Measurements from ENCODE around the gene PRKRA.

PRKRA gene

DNA sequence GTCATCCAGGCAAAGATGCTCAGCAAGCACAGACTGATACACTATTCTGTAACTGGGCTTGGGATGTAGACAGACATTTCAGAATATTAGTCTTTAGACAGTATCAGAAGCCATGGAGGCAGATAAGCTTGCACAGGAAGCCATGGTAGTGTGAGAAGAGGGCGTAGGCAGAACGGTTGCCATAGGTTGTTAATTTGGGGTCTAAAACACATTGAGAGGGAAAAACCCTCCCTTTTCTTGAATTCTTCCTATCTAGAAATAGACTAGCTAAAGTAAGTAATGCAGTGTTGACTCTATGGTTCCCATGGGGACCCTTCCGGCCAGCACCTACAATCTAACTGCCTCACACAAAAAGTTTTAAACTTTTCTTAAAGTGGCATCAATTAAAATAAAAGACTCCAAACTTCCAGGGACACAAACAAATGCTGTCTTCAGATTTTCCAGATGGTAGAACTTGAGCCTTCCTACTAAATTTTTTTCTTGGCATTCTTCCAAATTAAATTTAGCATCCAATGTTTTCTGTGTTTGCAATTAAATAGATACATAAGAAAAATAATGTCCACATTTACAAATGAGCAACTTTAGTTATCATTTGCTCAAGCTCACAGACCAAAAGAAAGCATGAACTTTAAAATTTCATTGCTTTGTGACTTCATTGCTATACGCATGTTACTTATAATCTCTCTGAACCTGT lies 1.9 kb downstream of the PRKRA start:
- TF ChIP-seq, protein P1, sequence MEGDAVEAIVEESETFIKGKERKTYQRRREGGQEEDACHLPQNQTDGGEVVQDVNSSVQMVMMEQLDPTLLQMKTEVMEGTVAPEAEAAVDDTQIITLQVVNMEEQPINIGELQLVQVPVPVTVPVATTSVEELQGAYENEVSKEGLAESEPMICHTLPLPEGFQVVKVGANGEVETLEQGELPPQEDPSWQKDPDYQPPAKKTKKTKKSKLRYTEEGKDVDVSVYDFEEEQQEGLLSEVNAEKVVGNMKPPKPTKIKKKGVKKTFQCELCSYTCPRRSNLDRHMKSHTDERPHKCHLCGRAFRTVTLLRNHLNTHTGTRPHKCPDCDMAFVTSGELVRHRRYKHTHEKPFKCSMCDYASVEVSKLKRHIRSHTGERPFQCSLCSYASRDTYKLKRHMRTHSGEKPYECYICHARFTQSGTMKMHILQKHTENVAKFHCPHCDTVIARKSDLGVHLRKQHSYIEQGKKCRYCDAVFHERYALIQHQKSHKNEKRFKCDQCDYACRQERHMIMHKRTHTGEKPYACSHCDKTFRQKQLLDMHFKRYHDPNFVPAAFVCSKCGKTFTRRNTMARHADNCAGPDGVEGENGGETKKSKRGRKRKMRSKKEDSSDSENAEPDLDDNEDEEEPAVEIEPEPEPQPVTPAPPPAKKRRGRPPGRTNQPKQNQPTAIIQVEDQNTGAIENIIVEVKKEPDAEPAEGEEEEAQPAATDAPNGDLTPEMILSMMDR (IDR thresholded peaks at IDR 0.05; ENCODE audit: borderline replicate concordance, insufficient read depth, low read depth, low read length) = no peak
- H3K4me3 ChIP-seq (ENCODE audit: low read depth, low read length) = peak overlapping the region; percentile 93

DNA sequence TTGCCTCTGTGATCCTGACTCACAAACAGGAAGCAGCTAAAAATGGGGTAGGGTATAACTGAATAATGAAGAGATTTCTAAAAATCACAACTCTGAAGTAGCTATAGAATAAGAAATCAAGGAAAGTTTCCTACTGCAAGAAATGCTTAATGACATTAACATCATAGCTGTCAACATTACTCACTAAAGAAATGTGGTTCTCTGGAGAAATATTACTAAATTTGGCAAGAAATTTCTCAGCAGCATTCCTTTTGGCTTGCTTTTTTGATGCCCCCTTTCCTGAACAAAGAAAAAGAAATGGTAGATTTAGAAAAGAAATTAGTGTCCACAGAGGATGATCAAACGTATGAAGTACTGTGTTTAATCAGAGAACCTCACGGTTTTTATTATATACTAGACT lies 9.5 kb downstream of the PRKRA start:
- TF ChIP-seq, protein P1 (IDR thresholded peaks at IDR 0.05; ENCODE audit: borderline replicate concordance, insufficient read depth, low read depth, low read length) = no peak
- no peak overlapping the region for H3K4me3 ChIP-seq (ENCODE audit: low read depth, low read length)

DNA sequence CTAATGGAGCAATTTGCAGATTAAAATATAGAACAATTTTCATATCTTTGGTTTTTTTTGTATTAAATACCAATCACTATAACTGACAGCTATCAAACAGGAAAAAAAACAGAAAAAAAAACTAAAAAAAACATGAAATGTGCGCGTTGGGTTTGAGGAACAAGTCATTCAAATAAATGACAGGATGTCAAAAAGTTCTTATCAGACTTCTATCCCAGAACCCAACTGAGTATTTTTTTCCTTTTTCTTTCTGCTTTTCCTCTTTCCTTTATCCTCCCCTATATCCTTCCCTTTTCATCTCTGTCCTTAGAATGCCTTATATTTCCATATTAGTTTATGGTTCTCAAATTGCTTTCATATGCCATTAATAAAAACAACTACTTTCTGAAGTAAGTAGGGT lies 14.3 kb downstream of the PRKRA start:
- no peak overlapping the region for H3K4me3 ChIP-seq (ENCODE audit: low read depth, low read length)
- TF ChIP-seq, protein P1 (IDR thresholded peaks at IDR 0.05; ENCODE audit: borderline replicate concordance, insufficient read depth, low read depth, low read length) = no peak

DNA sequence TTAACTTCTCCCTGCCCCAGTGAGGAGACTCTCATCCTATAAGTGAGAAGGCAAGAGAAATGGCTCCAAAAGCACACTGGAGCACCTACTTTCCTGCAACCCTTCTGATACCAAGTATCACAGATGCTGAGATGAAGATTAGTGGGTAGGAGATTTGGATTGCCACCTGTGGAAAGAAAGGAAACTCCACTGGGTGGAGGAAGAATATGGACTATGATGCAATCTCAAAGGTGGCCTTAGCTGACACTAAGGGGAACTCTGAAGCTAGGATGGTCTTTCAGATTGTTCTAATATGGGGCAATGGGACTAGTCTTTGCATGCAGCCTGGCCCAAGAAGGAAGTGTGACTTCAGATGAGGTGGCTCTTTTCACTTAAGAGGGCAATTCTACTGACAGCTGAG lies 21.6 kb downstream of the PRKRA start:
- no peak overlapping the region for H3K4me3 ChIP-seq (ENCODE audit: low read depth, low read length)
- TF ChIP-seq, protein P1 (IDR thresholded peaks at IDR 0.05; ENCODE audit: borderline replicate concordance, insufficient read depth, low read depth, low read length) = no peak

DNA sequence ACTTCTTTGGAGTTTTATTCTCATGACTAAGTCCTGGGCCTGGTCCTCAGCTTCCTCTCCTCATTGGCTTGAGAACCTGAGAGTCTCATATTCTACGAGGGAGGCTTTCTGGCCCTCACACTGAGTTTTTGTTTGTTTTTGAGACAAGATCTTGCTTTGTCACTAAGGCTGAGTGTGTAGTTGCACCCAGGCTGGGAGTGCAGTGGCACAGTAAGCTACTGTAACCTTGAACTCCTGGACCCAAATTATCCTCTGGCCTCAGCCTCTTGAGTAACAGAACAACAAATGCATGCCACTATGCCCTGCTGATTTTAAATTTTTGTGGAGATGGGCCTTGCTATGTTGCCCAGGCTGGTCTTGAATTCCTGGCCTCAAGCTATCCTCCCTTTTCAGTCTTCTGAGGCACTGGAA lies 22.6 kb downstream of the PRKRA start:
- no peak overlapping the region for H3K4me3 ChIP-seq (ENCODE audit: low read depth, low read length)
- TF ChIP-seq, protein P1 (IDR thresholded peaks at IDR 0.05; ENCODE audit: borderline replicate concordance, insufficient read depth, low read depth, low read length) = no peak

DNA sequence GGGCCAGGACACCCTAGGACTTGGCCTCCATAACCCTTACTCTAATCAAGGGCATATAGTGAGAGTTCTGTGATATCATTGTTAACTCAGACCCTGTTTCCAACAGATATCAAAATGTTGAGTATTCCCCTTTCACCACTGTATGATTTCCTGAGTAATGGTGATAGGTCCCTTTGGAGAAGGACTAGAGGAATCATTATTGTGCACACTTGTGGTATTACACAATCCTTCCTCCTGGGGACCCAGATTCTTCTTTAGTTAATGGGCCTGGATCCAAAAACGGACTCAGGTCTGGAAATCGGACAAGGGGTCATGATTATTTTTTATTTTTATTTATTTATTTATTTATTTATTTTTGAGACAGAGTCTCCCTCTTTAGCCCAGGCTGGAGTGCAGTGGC lies 23.5 kb downstream of the PRKRA start:
- H3K4me3 ChIP-seq (ENCODE audit: low read depth, low read length) = no peak overlapping the region
- TF ChIP-seq, protein P1 (IDR thresholded peaks at IDR 0.05; ENCODE audit: borderline replicate concordance, insufficient read depth, low read depth, low read length) = no peak

DNA sequence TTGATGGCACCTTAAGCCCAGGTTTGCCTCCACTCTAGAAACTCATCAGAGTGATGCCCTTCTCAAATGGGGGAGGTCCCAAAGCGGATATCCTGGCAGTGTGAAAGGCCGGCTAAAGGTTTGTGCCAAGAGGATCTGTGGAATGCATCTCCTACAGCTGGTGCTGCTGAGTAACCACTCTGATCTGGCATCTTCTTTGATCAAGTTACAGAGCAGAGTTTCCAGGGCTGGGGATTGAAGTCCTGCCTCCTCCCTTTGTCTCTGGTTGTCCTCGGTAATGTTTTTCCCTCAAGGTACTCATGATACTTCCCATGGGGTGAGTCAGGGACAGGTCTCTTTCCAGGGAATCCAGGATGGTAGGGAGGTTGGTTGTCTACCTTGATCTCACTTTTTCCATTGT lies 24.6 kb downstream of the PRKRA start:
- TF ChIP-seq, protein P1 (IDR thresholded peaks at IDR 0.05; ENCODE audit: borderline replicate concordance, insufficient read depth, low read depth, low read length) = no peak

More for the DNA sequence above, 24.6 kb downstream of the PRKRA start:
- no peak overlapping the region for H3K4me3 ChIP-seq (ENCODE audit: low read depth, low read length)
